K562 (cell line): ENCODE data around the gene PRSS8. TPM values are rescaled to one million over a fixed set of nuclear protein-coding genes. Genes with fewer than 3 reads are reported as not detected.

Experiments used
- GATAD2A ChIP-seq: fragments of 450-650 bp; IDR thresholded peaks from 2 replicates; pipeline ENCODE4 v1.6.1; 2017
- MAFG ChIP-seq: fragments of 450-650 bp; conservative IDR thresholded peaks from 2 replicates; pipeline ENCODE4 v1.6.1; 2016; ENCODE audit warnings: missing genetic modification characterization, missing compliant biosample characterization
- MYC ChIP-seq, 2 experiments: fragments of 250-450 bp in 1 of 2; sonication (Bioruptor Pico) in 1 of 2; IDR thresholded peaks; 2 replicates each; pipeline versions ENCODE4 v1.5.1 to v1.6.1; 2012 to 2021; ENCODE audit warnings: low read depth in 2 of 2, borderline replicate concordance in 1 of 2, improper control_type of control experiment in 1 of 2, low read length in 1 of 2, mild to moderate bottlenecking in 1 of 2, moderate library complexity in 1 of 2
- NFIC ChIP-seq: fragments of 450-650 bp; IDR thresholded peaks from 2 replicates; pipeline ENCODE4 v1.6.1; 2017; ENCODE audit warnings: mild to moderate bottlenecking, inconsistent platforms
- NR2C2 ChIP-seq, 2 experiments: fragments of 200-800 bp in 1 of 2; sonication (Bioruptor generic) in 1 of 2; sonication (generic) in 1 of 2; formaldehyde crosslinking in 1 of 2; IDR thresholded peaks; 2 replicates each; pipeline versions ENCODE4 v1.6.1 to v1.8.0; 2016 to 2022; ENCODE audit warnings: mild to moderate bottlenecking in 1 of 2, missing compliant biosample characterization in 1 of 2, missing genetic modification characterization in 1 of 2, missing genetic modification reagents in 1 of 2
- PHF20 ChIP-seq: fragments of 450-650 bp; IDR thresholded peaks from 2 replicates; pipeline ENCODE4 v1.6.1; 2018; ENCODE audit not compliant: partially characterized antibody
- PHTF2 ChIP-seq: fragments of 250-450 bp; sonication (Bioruptor Pico); IDR thresholded peaks from 2 replicates; pipeline ENCODE4 v1.5.0; 2021; ENCODE audit warnings: mild to moderate bottlenecking
- RFX7 ChIP-seq: fragments of 250-450 bp; sonication (Bioruptor Pico); IDR thresholded peaks from 2 replicates; pipeline ENCODE4 v1.5.1; 2021; ENCODE audit warnings: mild to moderate bottlenecking
- SIN3A ChIP-seq, 2 experiments: fragments of 150-350 bp in 1 of 2; IDR thresholded peaks; 2 replicates each; pipeline ENCODE4 v1.6.1; 2011 to 2016; ENCODE audit warnings: borderline replicate concordance in 2 of 2, low read depth in 2 of 2, low read length in 2 of 2, mild to moderate bottlenecking in 2 of 2, moderate library complexity in 2 of 2; ENCODE audit not compliant: control insufficient read depth in 1 of 2
- SNRNP70 ChIP-seq: fragments of 200-400 bp; formaldehyde crosslinking; optimal IDR thresholded peaks from 2 replicates; pipeline ENCODE3; 2017; ENCODE audit warnings: low read depth, low read length
- SP1 ChIP-seq: sonication (generic); formaldehyde crosslinking; IDR thresholded peaks from 2 replicates; pipeline ENCODE4 v1.8.1; 2022; ENCODE audit warnings: mild to moderate bottlenecking, missing genetic modification reagents
- SRSF3 ChIP-seq: fragments of 200-400 bp; formaldehyde crosslinking; IDR thresholded peaks from 2 replicates; pipeline ENCODE4 v1.6.1; 2016; ENCODE audit warnings: mild to moderate bottlenecking, low read length, moderate library complexity; ENCODE audit not compliant: insufficient read depth
- TAF9B ChIP-seq: fragments of 450-650 bp; IDR thresholded peaks from 2 replicates; pipeline ENCODE4 v1.6.1; 2018; ENCODE audit warnings: mild to moderate bottlenecking; ENCODE audit not compliant: partially characterized antibody
- TCFL5 ChIP-seq: fragments of 250-450 bp; sonication (Bioruptor Pico); conservative IDR thresholded peaks from 2 replicates; pipeline ENCODE4 v1.6.1; 2021; ENCODE audit warnings: mild to moderate bottlenecking, moderate library complexity, matching md5 sums
- TFE3 ChIP-seq: fragments of 450-650 bp; formaldehyde crosslinking; IDR thresholded peaks from 2 replicates; pipeline ENCODE4 v1.4.0; 2020; ENCODE audit warnings: mild to moderate bottlenecking, mixed read lengths
- ZMIZ1 ChIP-seq, 2 experiments: fragments of 150-350 bp in 1 of 2; IDR thresholded peaks; 2 replicates each; pipeline ENCODE4 v1.6.1; 2012 to 2016; ENCODE audit warnings: low read depth in 2 of 2, low read length in 2 of 2, mild to moderate bottlenecking in 1 of 2, moderate library complexity in 1 of 2
- ZNF707 ChIP-seq: fragments of 250-450 bp; sonication (Bioruptor Pico); conservative IDR thresholded peaks from 2 replicates; pipeline ENCODE4 v1.8.0; 2022; ENCODE audit warnings: inconsistent platforms, mild to moderate bottlenecking, moderate library complexity
- polyA plus RNA-seq, 8 experiments: library from polyadenylated mRNA; depleted of rRNA in 4 of 8; stranded (reverse) in 5 of 8; unstranded in 3 of 8; fragments of >200 nt; fragmentation: Nextera tagmentation in 2 of 8; fragmentation: Illumina TruSeq in 1 of 8; extraction: Ambion mirVana in 2 of 8; extraction: Trizol in 1 of 8; gene quantifications; 2 replicates each; pipeline versions ENCODE4 v1.2.1 to v1.2.3, GENCODE V29; 2011 to 2014; ENCODE audit warnings: inconsistent platforms in 1 of 8, missing spikeins in 1 of 8
- total RNA-seq, 7 experiments: library from RNA; depleted of rRNA in 6 of 7; stranded (reverse); fragments of >200 nt in 6 of 7; fragmentation: Illumina TruSeq in 2 of 7; extraction: Trizol in 2 of 7; gene quantifications; 2 replicates each; pipeline versions ENCODE4 v1.2.1 to v1.2.3, GENCODE V29; 2011 to 2021; ENCODE audit warnings: low replicate concordance in 1 of 7
- TF ChIP-seq, protein P1 (sequence below): fragments of 450-650 bp; IDR thresholded peaks from 2 replicates; pipeline ENCODE4 v1.6.1; 2017; ENCODE audit warnings: mild to moderate bottlenecking, moderate library complexity
- TF ChIP-seq, protein P2 (sequence below), 2 experiments: fragments of 450-650 bp in 1 of 2; sonication (generic) in 1 of 2; formaldehyde crosslinking; conservative IDR thresholded peaks; 2 replicates each; pipeline versions ENCODE4 v1.4.0 to v1.8.1; 2020 to 2022; ENCODE audit warnings: mild to moderate bottlenecking in 1 of 2, missing genetic modification reagents in 1 of 2

Gene PRSS8
- total and polyA plus RNA-seq, 9 of the 15 experiments (the other 6 are each of a cell fraction or from before 2014, with no cell fraction given): 0.25 to 3.9 (median 1.3) TPM; not detected in 1

DNA sequence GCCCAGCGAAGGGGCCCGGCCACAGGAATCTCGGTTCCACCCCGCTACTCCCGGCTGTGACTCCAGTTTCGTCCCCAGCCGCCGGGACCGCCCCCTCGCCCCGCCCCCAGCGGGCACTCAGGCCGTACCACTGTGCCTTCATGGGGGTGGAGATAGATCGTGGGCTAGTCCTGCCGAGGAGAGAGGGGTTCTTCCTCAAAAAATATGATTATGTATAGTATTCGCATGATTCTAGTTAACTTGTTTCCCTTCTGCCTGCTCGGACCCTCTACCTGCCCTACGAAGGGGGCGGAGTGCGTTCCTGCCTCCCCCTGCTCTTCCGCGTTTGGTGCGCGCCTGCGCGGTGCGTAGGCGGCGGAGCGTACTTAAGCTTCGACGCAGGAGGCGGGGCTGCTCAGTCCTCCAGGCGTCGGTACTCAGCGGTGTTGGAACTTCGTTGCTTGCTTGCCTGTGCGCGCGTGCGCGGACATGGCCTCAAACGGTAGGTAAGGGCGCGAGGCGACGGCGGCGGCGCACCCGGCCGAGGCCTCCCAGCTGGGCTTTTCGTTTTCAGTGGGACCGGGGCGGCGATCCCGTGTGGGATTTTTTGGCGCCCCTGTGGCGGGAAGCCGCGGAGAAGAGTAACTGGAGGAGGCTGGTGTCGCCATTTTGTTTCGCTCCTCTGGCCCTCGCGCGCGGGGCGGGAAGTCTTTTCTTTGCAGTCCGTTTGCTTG, 44.4 kb upstream of the PRSS8 start, which contains the start of gene FUS (continued):
- TF ChIP-seq ZMIZ1 (IDR thresholded peaks at IDR 0.05; ENCODE audit: low read depth in 2 of 2, low read length in 2 of 2): peak in 1 of 2 experiments; percentile 95; a peak in 2 of 4 replicates
- no peak for TF ChIP-seq ZNF707 (CRISPR knock-in tag)
- no peak for TF ChIP-seq TCFL5 (CRISPR knock-in tag)
- peak; percentile 99 for TF ChIP-seq SP1 (CRISPR knock-in tag)
- TF ChIP-seq GATAD2A: 0 out of 2 replicates have a peak, but pooled peaks have one; percentile 52
- peak; percentile 73 for TF ChIP-seq PHF20
- TF ChIP-seq SRSF3: peak; percentile 74
- peak; percentile 9; the same call in 1 of the 2 replicates for TF ChIP-seq PHTF2 (CRISPR knock-in tag)
- peak; percentile 83 for TF ChIP-seq NFIC
- TF ChIP-seq, protein P1, sequence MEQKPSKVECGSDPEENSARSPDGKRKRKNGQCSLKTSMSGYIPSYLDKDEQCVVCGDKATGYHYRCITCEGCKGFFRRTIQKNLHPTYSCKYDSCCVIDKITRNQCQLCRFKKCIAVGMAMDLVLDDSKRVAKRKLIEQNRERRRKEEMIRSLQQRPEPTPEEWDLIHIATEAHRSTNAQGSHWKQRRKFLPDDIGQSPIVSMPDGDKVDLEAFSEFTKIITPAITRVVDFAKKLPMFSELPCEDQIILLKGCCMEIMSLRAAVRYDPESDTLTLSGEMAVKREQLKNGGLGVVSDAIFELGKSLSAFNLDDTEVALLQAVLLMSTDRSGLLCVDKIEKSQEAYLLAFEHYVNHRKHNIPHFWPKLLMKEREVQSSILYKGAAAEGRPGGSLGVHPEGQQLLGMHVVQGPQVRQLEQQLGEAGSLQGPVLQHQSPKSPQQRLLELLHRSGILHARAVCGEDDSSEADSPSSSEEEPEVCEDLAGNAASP: no peak
- no peak for TF ChIP-seq RFX7
- TF ChIP-seq TAF9B: peak; percentile 99
- TF ChIP-seq NR2C2 (CRISPR knock-in tag; IDR thresholded peaks at IDR 0.05): peak; percentile 54; the same call in 1 of the 2 replicates
- peak; percentile 68; the same call in 1 of the 2 replicates for TF ChIP-seq NR2C2 (tag; IDR thresholded peaks at IDR 0.05)
- peak; percentile 78 to 89; a peak in 2 of 4 replicates for TF ChIP-seq SIN3A (IDR thresholded peaks at IDR 0.05; ENCODE audit: borderline replicate concordance in 2 of 2, control insufficient read depth in 1 of 2, low read depth in 2 of 2, low read length in 2 of 2)
- TF ChIP-seq MAFG (tag): no peak
- no peak for TF ChIP-seq MYC (IDR thresholded peaks at IDR 0.05; ENCODE audit: low read depth, low read length)
- TF ChIP-seq MYC (CRISPR knock-in tag; IDR thresholded peaks at IDR 0.05; ENCODE audit: borderline replicate concordance, low read depth): peak; percentile 90; the same call in 1 of the 2 replicates
- TF ChIP-seq, protein P2, sequence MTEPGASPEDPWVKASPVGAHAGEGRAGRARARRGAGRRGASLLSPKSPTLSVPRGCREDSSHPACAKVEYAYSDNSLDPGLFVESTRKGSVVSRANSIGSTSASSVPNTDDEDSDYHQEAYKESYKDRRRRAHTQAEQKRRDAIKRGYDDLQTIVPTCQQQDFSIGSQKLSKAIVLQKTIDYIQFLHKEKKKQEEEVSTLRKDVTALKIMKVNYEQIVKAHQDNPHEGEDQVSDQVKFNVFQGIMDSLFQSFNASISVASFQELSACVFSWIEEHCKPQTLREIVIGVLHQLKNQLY (CRISPR knock-in tag; conservative IDR thresholded peaks at IDR 0.05): peak; percentile 68 to 71; a peak in 1 of 4 replicates
- peak; percentile 32 for TF ChIP-seq SNRNP70
- TF ChIP-seq TFE3 (CRISPR knock-in tag): peak; percentile 3; the same call in 1 of the 2 replicates
